ENCODE data around the gene CRLF2.

The CRLF2 gene

DNA sequence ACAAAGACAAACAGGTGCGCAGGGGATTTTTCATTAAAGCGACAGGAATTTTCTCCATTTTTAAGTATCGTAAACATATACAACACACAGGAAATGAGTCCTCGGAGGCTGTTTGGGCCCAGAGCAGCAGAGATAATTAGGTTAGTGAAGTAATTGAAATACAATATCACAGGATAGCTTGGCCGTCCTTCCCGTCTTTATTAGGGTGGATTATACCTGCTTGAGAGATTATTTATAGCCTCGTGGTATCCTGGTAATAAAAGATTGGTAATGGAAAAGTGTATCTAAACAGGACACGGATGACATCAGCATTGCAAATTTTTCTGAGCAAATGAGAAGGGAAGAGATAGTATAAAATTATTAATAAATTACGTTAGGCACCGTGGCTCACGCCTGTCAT, 68.2 kb downstream of the CRLF2 start:
- Histone ChIP-seq H3K4me1 (ENCODE audit: low read length) (no peaks in the 10 kb centered on the region), H3K36me3 (replicated peaks; ENCODE audit: insufficient read depth, low read length) (no peaks in the 10 kb centered on the region), H3F3A (ENCODE audit: insufficient read depth, low read length) (no peaks in the 10 kb centered on the region), H3K9me3 (replicated peaks; ENCODE audit: insufficient read depth, low read length) (no peaks in the 10 kb centered on the region), H3K9me2 (replicated peaks; ENCODE audit: insufficient read depth, low read length) (no peaks in the 10 kb centered on the region), H4K20me1 (ENCODE audit: insufficient read depth, low read length) (no peaks in the 10 kb centered on the region), H3K27ac (ENCODE audit: low read length) (no peak overlapping the region), H3K4me2 (ENCODE audit: low read depth, low read length) (no peak overlapping the region), H3K79me2 (ENCODE audit: low read length) (no peaks in the 10 kb centered on the region), H3K9ac (ENCODE audit: low read length) (no peak overlapping the region), H2AFZ (ENCODE audit: low read length) (no peak overlapping the region), H3K27me3 (replicated peaks; ENCODE audit: insufficient read depth, low read length) (no peaks in the 10 kb centered on the region), H3K4me3 (ENCODE audit: low read length) (no peak overlapping the region)
- no peak for DNase-seq
- TF ChIP-seq, protein P1, sequence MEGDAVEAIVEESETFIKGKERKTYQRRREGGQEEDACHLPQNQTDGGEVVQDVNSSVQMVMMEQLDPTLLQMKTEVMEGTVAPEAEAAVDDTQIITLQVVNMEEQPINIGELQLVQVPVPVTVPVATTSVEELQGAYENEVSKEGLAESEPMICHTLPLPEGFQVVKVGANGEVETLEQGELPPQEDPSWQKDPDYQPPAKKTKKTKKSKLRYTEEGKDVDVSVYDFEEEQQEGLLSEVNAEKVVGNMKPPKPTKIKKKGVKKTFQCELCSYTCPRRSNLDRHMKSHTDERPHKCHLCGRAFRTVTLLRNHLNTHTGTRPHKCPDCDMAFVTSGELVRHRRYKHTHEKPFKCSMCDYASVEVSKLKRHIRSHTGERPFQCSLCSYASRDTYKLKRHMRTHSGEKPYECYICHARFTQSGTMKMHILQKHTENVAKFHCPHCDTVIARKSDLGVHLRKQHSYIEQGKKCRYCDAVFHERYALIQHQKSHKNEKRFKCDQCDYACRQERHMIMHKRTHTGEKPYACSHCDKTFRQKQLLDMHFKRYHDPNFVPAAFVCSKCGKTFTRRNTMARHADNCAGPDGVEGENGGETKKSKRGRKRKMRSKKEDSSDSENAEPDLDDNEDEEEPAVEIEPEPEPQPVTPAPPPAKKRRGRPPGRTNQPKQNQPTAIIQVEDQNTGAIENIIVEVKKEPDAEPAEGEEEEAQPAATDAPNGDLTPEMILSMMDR (IDR thresholded peaks at IDR 0.05; ENCODE audit: low read length), result no peak
- TF ChIP-seq EZH2phosphoT487 (IDR thresholded peaks at IDR 0.05; ENCODE audit: low read length) (no peak), EZH2 (optimal IDR thresholded peaks at IDR 0.05; ENCODE audit: low read depth, low read length) (no peak)

Data from MM.1S (cell line).